HepG2 (cell line): ENCODE results near the gene RHBDF2. TPM values are rescaled to one million over a fixed set of nuclear protein-coding genes. Genes with fewer than 3 reads are reported as not detected.

ENCODE experiments used
- ATAC-seq: fragments of 200-7000 bp; cut with Tn5 transposase; 3 replicates; pipeline ENCODE4 v1.9.1; 2020; ENCODE audit warnings: mild to moderate bottlenecking, moderate library complexity
- BruUV-seq: library from RNA; stranded (reverse); fragments of 400-500 nt; replicated peaks from 2 replicates; lab custom pipeline; 2021; lab: Mats Ljungman, UMichigan
- CTCF ChIA-PET: fragments of 300-600 bp; formaldehyde crosslinking; extraction: SDS; loops from one replicate; lab custom pipeline; 2021; ENCODE audit warnings: low total read pairs, inconsistent platforms, low intra/inter-chr PET ratio; lab: Yijun Ruan, JAX
- POLR2A ChIA-PET: fragments of 350-600 bp; sonication (Branson Sonifier 250); formaldehyde crosslinking; loops from one replicate; lab custom pipeline; 2020; ENCODE audit warnings: antibody characterized with exemption, inconsistent platforms; lab: Yijun Ruan, JAX
- DNase-seq: peaks from one replicate; pipeline ENCODE4 v3.0.0-alpha.2; 2015; ENCODE audit warnings: low spot score
- FAIRE-seq: peaks from 3 replicates; lab custom pipeline; 2011; peaks lifted over from hg19 to GRCh38; lab: Jason Lieb, UNC
- H2AFZ ChIP-seq: one replicate; pipeline ENCODE4 v1.6.1; 2011; ENCODE audit warnings: low read length, inconsistent platforms
- H3K27ac ChIP-seq: fragments of 300-600 bp; 3 replicates; pipeline ENCODE4 v1.8.0; 2011; ENCODE audit warnings: mixed run types, mild to moderate bottlenecking, mixed read lengths, low read length, inconsistent platforms; ENCODE audit not compliant: insufficient read depth; ENCODE audit errors: extremely low read length
- H3K27me3 ChIP-seq, 2 experiments: fragments of 200-600 bp in 1 of 2; 2 replicates in 1 of 2; 3 replicates in 1 of 2; pipeline versions ENCODE4 v1.6.0 to v1.8.0; 2011; ENCODE audit warnings: low read length in 2 of 2, mild to moderate bottlenecking in 2 of 2, moderate library complexity in 2 of 2, inconsistent platforms in 1 of 2; ENCODE audit not compliant: insufficient read depth in 2 of 2, control insufficient read depth in 1 of 2
- H3K36me3 ChIP-seq, 2 experiments: fragments of 200-600 bp in 1 of 2; replicated peaks in 1 of 2; 2 replicates in 1 of 2; 3 replicates in 1 of 2; pipeline versions ENCODE4 v1.5.1 to v1.8.0; 2011; ENCODE audit warnings: low read length in 2 of 2, inconsistent platforms in 1 of 2; ENCODE audit not compliant: insufficient read depth in 2 of 2, control insufficient read depth in 1 of 2
- H3K4me1 ChIP-seq: 2 replicates; pipeline ENCODE4 v1.5.1; 2012; ENCODE audit warnings: low read length, inconsistent platforms; ENCODE audit not compliant: insufficient read depth
- H3K4me2 ChIP-seq: 2 replicates; pipeline ENCODE4 v1.6.0; 2011; ENCODE audit warnings: low read depth, low read length, inconsistent platforms
- H3K4me3 ChIP-seq, 3 experiments: fragments of 200-600 bp in 1 of 3; sonication (generic), shearing (Covaris generic) in 1 of 3; replicated peaks in 1 of 3; 2 replicates each; pipeline ENCODE4 v1.5.1; 2011 to 2016; ENCODE audit warnings: low read length in 3 of 3, inconsistent platforms in 2 of 3, low read depth in 2 of 3, mild to moderate bottlenecking in 2 of 3, control low read depth in 1 of 3, mixed read lengths in 1 of 3; ENCODE audit not compliant: insufficient read depth in 1 of 3
- H3K79me2 ChIP-seq: one replicate; pipeline ENCODE4 v1.6.1; 2011; ENCODE audit warnings: low read length, inconsistent platforms; ENCODE audit not compliant: insufficient read depth
- H3K9ac ChIP-seq: 2 replicates; pipeline ENCODE4 v1.6.0; 2011; ENCODE audit warnings: mild to moderate bottlenecking, low read depth, low read length, inconsistent platforms; ENCODE audit not compliant: insufficient read depth
- H3K9me3 ChIP-seq: 2 replicates; pipeline ENCODE4 v1.5.1; 2012; ENCODE audit warnings: mild to moderate bottlenecking, low read length
- H4K20me1 ChIP-seq: 2 replicates; pipeline ENCODE4 v1.6.0; 2011; ENCODE audit warnings: inconsistent platforms, mild to moderate bottlenecking, low read length, moderate library complexity; ENCODE audit not compliant: insufficient read depth
- FOXO4 ChIP-seq: sonication (generic); formaldehyde crosslinking; conservative IDR thresholded peaks from 2 replicates; pipeline ENCODE4 v1.8.1; 2023; ENCODE audit warnings: missing genetic modification reagents
- HMGXB4 ChIP-seq, 2 experiments: sonication (generic) in 1 of 2; formaldehyde crosslinking in 1 of 2; IDR thresholded peaks; 2 replicates each; pipeline versions ENCODE4 v1.4.0 to v1.6.1; 2018 to 2020; ENCODE audit warnings: missing genetic modification reagents in 2 of 2, borderline replicate concordance in 1 of 2, low read depth in 1 of 2, mild to moderate bottlenecking in 1 of 2, missing biosample characterization in 1 of 2
- MATR3 ChIP-seq: sonication (generic); formaldehyde crosslinking; IDR thresholded peaks from 2 replicates; pipeline ENCODE4 v1.4.0; 2020; ENCODE audit warnings: missing genetic modification reagents
- NCOA1 ChIP-seq: sonication (generic); formaldehyde crosslinking; IDR thresholded peaks from 2 replicates; pipeline ENCODE4 v1.9.0; 2021; ENCODE audit warnings: missing genetic modification reagents
- PHF20 ChIP-seq: sonication (generic); formaldehyde crosslinking; IDR thresholded peaks from 2 replicates; pipeline ENCODE4 v1.5.0; 2020; ENCODE audit warnings: mild to moderate bottlenecking, missing genetic modification reagents
- PHF5A ChIP-seq: IDR thresholded peaks from one replicate; pipeline ENCODE4 v1.6.1; 2018; ENCODE audit warnings: low read depth, missing genetic modification reagents; ENCODE audit not compliant: unreplicated experiment
- RAD21 ChIP-seq: fragments of 450-650 bp; formaldehyde crosslinking; IDR thresholded peaks from 2 replicates; pipeline ENCODE4 v1.5.0; 2020; ENCODE audit warnings: mild to moderate bottlenecking
- SNAPC4 ChIP-seq: sonication (generic); formaldehyde crosslinking; IDR thresholded peaks from 2 replicates; pipeline ENCODE4 v1.4.0; 2020; ENCODE audit warnings: mild to moderate bottlenecking, missing genetic modification reagents
- SOX6 ChIP-seq, 2 experiments: fragments of 450-650 bp in 1 of 2; sonication (generic) in 1 of 2; formaldehyde crosslinking in 1 of 2; IDR thresholded peaks; 2 replicates each; pipeline versions ENCODE4 v1.4.0 to v1.6.1; 2017 to 2020; ENCODE audit warnings: antibody characterized with exemption in 1 of 2, mild to moderate bottlenecking in 1 of 2, missing genetic modification reagents in 1 of 2
- SP2 ChIP-seq: sonication (generic); formaldehyde crosslinking; IDR thresholded peaks from 2 replicates; pipeline ENCODE4 v1.5.1; 2020; ENCODE audit warnings: mild to moderate bottlenecking, missing genetic modification reagents
- TIGD3 ChIP-seq: sonication (generic); formaldehyde crosslinking; IDR thresholded peaks from 2 replicates; pipeline ENCODE4 v1.5.1; 2020; ENCODE audit warnings: mild to moderate bottlenecking, missing genetic modification reagents, borderline replicate concordance
- ZNF44 ChIP-seq: sonication (generic); formaldehyde crosslinking; IDR thresholded peaks from 2 replicates; pipeline ENCODE4 v1.5.1; 2020; ENCODE audit warnings: mild to moderate bottlenecking, missing genetic modification reagents
- ZNF451 ChIP-seq: sonication (generic); formaldehyde crosslinking; IDR thresholded peaks from 2 replicates; pipeline ENCODE4 v1.5.0; 2020; ENCODE audit warnings: mild to moderate bottlenecking, missing genetic modification reagents
- ZNF605 ChIP-seq: sonication (generic); formaldehyde crosslinking; IDR thresholded peaks from 2 replicates; pipeline ENCODE4 v1.8.0; 2022; ENCODE audit warnings: mild to moderate bottlenecking, missing genetic modification reagents
- ZNF792 ChIP-seq: IDR thresholded peaks from 2 replicates; pipeline ENCODE4 v1.6.1; 2016
- WGBS: methylation state at CpG from one replicate; pipeline ENCODE4 v1.1.6; 2017; ENCODE audit warnings: low lambda C conversion rate; 5-methylcytosine and 5-hydroxymethylcytosine counted together
- in situ Hi-C: cut with HindIII; loops from 2 replicates; pipeline ENCODE4 v1.10.0; 2017; ENCODE audit warnings: low pct_unique_long_range_greater_than_20kb; ENCODE audit not compliant: extremely low pct_ligation_motif_present
- intact Hi-C: fragments of 100-400 bp; cut with micrococcal nuclease; formaldehyde crosslinking; loops from one replicate; pipeline ENCODE4 v1.10.0; 2022; ENCODE audit not compliant: unreplicated experiment
- polyA plus RNA-seq, 8 experiments: library from polyadenylated mRNA; depleted of rRNA in 3 of 8; stranded (reverse) in 7 of 8; unstranded in 1 of 8; fragments of >200 nt; fragmentation: Illumina TruSeq in 4 of 8; extraction: Trizol in 4 of 8; gene quantifications; 2 replicates each; pipeline versions ENCODE4 v1.2.1 to v1.2.3, GENCODE V29; 2011 to 2016; ENCODE audit warnings: low read depth in 4 of 8, missing spikeins in 1 of 8, mixed read lengths in 1 of 8; ENCODE audit not compliant: insufficient read depth in 1 of 8
- total RNA-seq, 5 experiments: library from RNA; depleted of rRNA; stranded (reverse); fragments of >200 nt; fragmentation: Illumina TruSeq; extraction: Trizol; gene quantifications; 2 replicates each; pipeline ENCODE4 v1.2.3, GENCODE V29; 2016; ENCODE audit warnings: low read depth in 1 of 5

RHBDF2 gene
- total and polyA plus RNA-seq, 2 of the 13 experiments (the other 11 are each of a cell fraction or from before 2014, with no cell fraction given) = 7.8 to 24.2 TPM

- no peak overlapping the region for H3K27ac ChIP-seq
- FAIRE-seq (no peak), ATAC-seq (no peak), DNase-seq (no peak)
- in situ Hi-C loops = no loop called here
- CTCF ChIA-PET = no interaction called here
- H3K9ac ChIP-seq = no peak overlapping the region
- H2AFZ ChIP-seq = no peak overlapping the region
- H3K79me2 ChIP-seq = peaks cover 93% of the 10 kb centered on the region
- no peaks in the 10 kb centered on the region for H3K9me3 ChIP-seq
- POLR2A ChIA-PET = no interaction called here
- no peak overlapping the region for H3K4me2 ChIP-seq
- intact Hi-C loops = no loop called here
- peaks cover 2 to 11% of the 10 kb centered on the region in 2 experiments; a peak in 4 of 5 replicates for H3K36me3 ChIP-seq
- peaks cover 82% of the 10 kb centered on the region for H3K4me1 ChIP-seq
- H4K20me1 ChIP-seq = peaks cover 76% of the 10 kb centered on the region
- WGBS = 92% methylated on average over 13 of the region's 13 CpGs
- no peaks in the 10 kb centered on the region for H3K27me3 ChIP-seq
- no peak overlapping the region for H3K4me3 ChIP-seq
- no TSS peak for BruUV-seq
- TF ChIP-seq RAD21 (CRISPR knock-in tag) (no peak), FOXO4 (no peak), PHF20 (CRISPR knock-in tag) (no peak), NCOA1 (CRISPR knock-in tag) (no peak), ZNF44 (CRISPR knock-in tag) (no peak), MATR3 (no peak), SNAPC4 (no peak), ZNF605 (no peak), ZNF792 (CRISPR knock-in tag) (no peak), HMGXB4 (CRISPR knock-in tag; IDR thresholded peaks at IDR 0.05; ENCODE audit: borderline replicate concordance in 1 of 2, low read depth in 1 of 2) (no peak), SOX6 (IDR thresholded peaks at IDR 0.05) (no peak), SOX6 (CRISPR knock-in tag; IDR thresholded peaks at IDR 0.05) (no peak), PHF5A (CRISPR knock-in tag) (no peak), ZNF451 (CRISPR knock-in tag) (no peak), TIGD3 (no peak), SP2 (CRISPR knock-in tag) (no peak)
Observed at GRCh38 chr17:76441686-76442340, 59.4 kb downstream of the RHBDF2 start.
